ENCODE data around the gene OR6Y1.

OR6Y1 gene

GRCh38 chr1:158509471-158510156, 44.6 kb downstream of the OR6Y1 start:
- Histone ChIP-seq H3K27ac (no peak overlapping the region), H3K4me3 (no peak overlapping the region)

- Histone ChIP-seq H3K27ac (no peak overlapping the region), H3K4me3 (no peak overlapping the region)
These were observed 46.7 kb downstream of the OR6Y1 start for GRCh38 chr1:158507511-158507910.

- Histone ChIP-seq H3K4me3 (no peak overlapping the region), H3K27ac (no peak overlapping the region)
These were observed 47.7 kb downstream of the OR6Y1 start for GRCh38 chr1:158506369-158506987.

- no peak overlapping the region for H3K27ac ChIP-seq
These were observed 57.8 kb downstream of the OR6Y1 start for GRCh38 chr1:158496374-158496773.

GRCh38 chr1:158494796-158495195, 59.4 kb downstream of the OR6Y1 start:
- H3K4me3 ChIP-seq: no peak overlapping the region

More at GRCh38 chr1:158496374-158496773, 57.8 kb downstream of the OR6Y1 start:
- no peak overlapping the region for H3K4me3 ChIP-seq

More at GRCh38 chr1:158494796-158495195, 59.4 kb downstream of the OR6Y1 start:
- no peak overlapping the region for H3K27ac ChIP-seq

Measured in skin epidermis (tissue), 12 donors.